Mesenteric fat pad (tissue), 1 donor: ENCODE results near the gene CFAP100. TPM values are rescaled to one million over a fixed set of nuclear protein-coding genes. Genes with fewer than 3 reads are reported as not detected.
A peak's percentile ranks its signal among the peaks of the same experiment; 100 is the strongest.

Source experiments
- DNase-seq: peaks from one replicate; pipeline ENCODE4 v3.0.0-alpha.2; 2020; ENCODE audit warnings: low spot score
- total RNA-seq: library from RNA; stranded (reverse); fragmentation: NEBNext Ultra II Directional; extraction: Animal tissue kit (Norgen Biotek cat#: 25700); gene quantifications from one replicate; pipeline ENCODE4 v1.2.1, GENCODE V29; 2021
- donor health status: DM: yes; HTN: yes; CAD: no.

The CFAP100 gene
- total RNA-seq, 1 donor from 2014 or later = not detected

GRCh38 chr3:126475413-126476114, 80.9 kb downstream of the CFAP100 start, which contains the start of gene ZXDC:
Gene ZXDC, minus strand, starts transcription at chr3:126475891. Its CDS starts 26 bp downstream, at chr3:126475865.
- DNase-seq = peak; percentile 99

GRCh38 chr3:126476166-126477060, 81.7 kb downstream of the CFAP100 start:
- DNase-seq = no peak

GRCh38 chr3:126477061-126477380, 82.3 kb downstream of the CFAP100 start:
- no peak for DNase-seq

- DNase-seq = no peak
These were observed 84.0 kb downstream of the CFAP100 start for GRCh38 chr3:126478581-126479310.

- no peak for DNase-seq
These were observed 84.9 kb downstream of the CFAP100 start for GRCh38 chr3:126479642-126480041.

- no peak for DNase-seq
These were observed 85.5 kb downstream of the CFAP100 start for GRCh38 chr3:126480206-126480605.

GRCh38 chr3:126480861-126481260, 86.2 kb downstream of the CFAP100 start:
- no peak for DNase-seq

- no peak for DNase-seq
These were observed 87.2 kb downstream of the CFAP100 start for GRCh38 chr3:126481808-126482502.

GRCh38 chr3:126482503-126483255, 88.0 kb downstream of the CFAP100 start:
- DNase-seq = no peak

- no peak for DNase-seq
These were observed 88.6 kb downstream of the CFAP100 start for GRCh38 chr3:126483321-126483761.

- no peak for DNase-seq
These were observed 89.4 kb downstream of the CFAP100 start for GRCh38 chr3:126484148-126484547.

- DNase-seq = no peak
These were observed 90.0 kb downstream of the CFAP100 start for GRCh38 chr3:126484662-126485061.

GRCh38 chr3:126485176-126485897, 90.6 kb downstream of the CFAP100 start:
- no peak for DNase-seq

GRCh38 chr3:126485956-126486355, 91.2 kb downstream of the CFAP100 start:
- DNase-seq = no peak

Other genes starting within 250 kb of the CFAP100 start
- gene ALDH1L1, start 214.3 kb upstream of the CFAP100 start, total RNA-seq = 105 TPM
- 53.8 TPM for gene KLF15, start 37.5 kb upstream of the CFAP100 start, total RNA-seq
- 29.4 TPM for gene ZXDC, start 81.0 kb downstream of the CFAP100 start, total RNA-seq
- not detected for gene UROC1, start 122.9 kb downstream of the CFAP100 start, total RNA-seq
- 2.3 TPM for gene CHST13, start 129.2 kb downstream of the CFAP100 start, total RNA-seq
- gene C3orf22, start 164.0 kb downstream of the CFAP100 start, total RNA-seq = not detected